DMS53 (cell line): ENCODE results near the gene OBI1.
"Not testable (repeated sequence)": the region's sequence is repeated elsewhere in the genome, so short reads cannot be mapped to it uniquely, and the experiment has no call there.

ENCODE experiments used
- DNase-seq: peaks from one replicate; lab custom pipeline; 2025; lab: John Stamatoyannopoulos, UW

Gene OBI1

GRCh38 chr13:78649997-78650716 lies 8.8 kb downstream of the OBI1 start:
- DNase-seq = no peak

GRCh38 chr13:78647109-78647678 lies 11.8 kb downstream of the OBI1 start:
- not testable (repeated sequence) for DNase-seq

- DNase-seq = no peak
These were observed 20.7 kb downstream of the OBI1 start for GRCh38 chr13:78638216-78638615.

- DNase-seq = no peak
These were observed 22.5 kb downstream of the OBI1 start for GRCh38 chr13:78636495-78636894.

GRCh38 chr13:78632996-78633395 lies 26.0 kb downstream of the OBI1 start:
- DNase-seq = no peak

GRCh38 chr13:78631077-78631476 lies 27.9 kb downstream of the OBI1 start:
- DNase-seq = no peak

- no peak for DNase-seq
These were observed 28.4 kb downstream of the OBI1 start for GRCh38 chr13:78630511-78630910.

- peak; percentile 17 for DNase-seq
These were observed 33.6 kb downstream of the OBI1 start for GRCh38 chr13:78625384-78625783.

- DNase-seq = no peak
These were observed 35.8 kb downstream of the OBI1 start for GRCh38 chr13:78623132-78623531.

- DNase-seq = peak; percentile 60
These were observed 38.0 kb downstream of the OBI1 start for GRCh38 chr13:78620936-78621470.

GRCh38 chr13:78618411-78618810 lies 40.5 kb downstream of the OBI1 start:
- no peak for DNase-seq

- DNase-seq = no peak
These were observed 47.9 kb downstream of the OBI1 start for GRCh38 chr13:78611040-78611439.

- no peak for DNase-seq
These were observed 48.5 kb downstream of the OBI1 start for GRCh38 chr13:78610381-78610883.

GRCh38 chr13:78609464-78610205 lies 49.3 kb downstream of the OBI1 start:
- DNase-seq = peak; percentile 42

GRCh38 chr13:78608688-78609463 lies 50.1 kb downstream of the OBI1 start:
- peak; percentile 16 for DNase-seq

GRCh38 chr13:78608252-78608687 lies 50.7 kb downstream of the OBI1 start:
- DNase-seq = no peak

- DNase-seq = no peak
These were observed 51.3 kb downstream of the OBI1 start for GRCh38 chr13:78607409-78608251.

- DNase-seq = no peak
These were observed 52.2 kb downstream of the OBI1 start for GRCh38 chr13:78606471-78607408.

- peak; percentile 55 for DNase-seq
These were observed 54.0 kb downstream of the OBI1 start for GRCh38 chr13:78604782-78605611.
